NCI-H774 (cell line): ENCODE measurements around the gene CELF2.

Experiments used
- DNase-seq: peaks from one replicate; lab custom pipeline; 2025; lab: John Stamatoyannopoulos, UW

The CELF2 gene

DNA sequence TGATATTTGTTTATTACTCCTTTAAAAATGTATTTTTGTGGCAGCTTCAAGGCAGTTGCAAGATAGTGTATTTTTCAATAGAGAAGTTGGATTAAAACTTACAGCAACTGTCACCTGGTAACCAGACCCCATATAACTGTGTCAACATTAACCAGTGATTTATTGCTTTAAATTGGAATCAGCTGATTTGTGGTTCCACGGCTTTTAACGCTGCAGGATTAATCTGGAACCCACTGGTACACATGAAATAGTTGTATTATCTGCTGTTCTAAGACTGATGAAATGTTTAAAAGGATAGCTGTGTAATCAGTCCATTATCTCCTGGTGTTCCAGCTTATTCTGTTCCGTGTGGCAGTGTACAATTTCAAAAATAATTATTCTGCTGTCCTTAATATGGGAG is 180.2 kb downstream of the CELF2 start:
- no peak for DNase-seq

DNA sequence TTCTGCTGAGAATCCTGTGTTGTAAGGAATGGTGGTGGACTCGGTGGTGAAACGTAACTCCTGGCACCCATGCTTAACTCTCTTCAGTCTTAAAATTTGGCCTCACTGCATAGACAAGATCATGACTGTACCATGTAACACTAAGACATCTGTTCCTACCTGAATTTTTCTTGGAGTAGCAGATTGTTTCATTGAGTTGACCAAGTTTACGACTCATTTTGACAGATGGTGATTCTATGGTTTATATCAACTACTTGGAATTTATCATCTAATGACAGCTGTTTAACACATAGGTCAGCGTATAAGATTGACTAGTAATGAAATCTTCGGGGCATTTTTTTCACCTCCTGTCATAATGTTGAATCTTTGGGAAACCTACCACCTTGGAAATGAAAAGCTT is 184.2 kb downstream of the CELF2 start:
- no peak for DNase-seq

DNA sequence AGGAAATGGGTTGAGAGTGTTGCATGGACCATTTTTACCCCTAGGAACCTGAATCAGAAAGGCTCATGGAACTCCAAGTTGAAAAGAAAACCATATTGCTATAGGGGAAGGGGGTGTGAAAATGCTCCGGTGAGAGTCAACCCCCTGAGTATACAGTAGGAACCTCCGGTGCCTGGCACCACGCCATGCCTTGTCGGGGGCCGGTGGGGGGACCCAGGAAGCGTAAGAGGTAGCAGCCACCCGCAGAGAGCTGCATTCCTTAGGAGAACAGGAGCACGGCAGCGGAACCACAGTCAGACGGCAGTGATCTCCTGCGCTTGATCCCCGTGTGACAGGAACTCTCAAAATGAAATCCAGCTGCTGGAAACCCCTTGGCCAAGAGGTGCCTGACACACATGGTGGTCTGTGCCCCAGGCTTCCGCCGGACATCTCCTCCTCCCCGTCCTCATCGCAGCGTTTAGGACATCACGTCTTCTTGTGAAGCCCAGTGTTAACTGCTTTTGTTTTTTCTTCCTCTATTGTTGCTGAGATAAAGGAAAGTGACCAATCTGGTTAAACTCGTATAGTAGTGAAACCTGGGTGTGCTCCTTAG is 186.8 kb downstream of the CELF2 start:
- DNase-seq = no peak

DNA sequence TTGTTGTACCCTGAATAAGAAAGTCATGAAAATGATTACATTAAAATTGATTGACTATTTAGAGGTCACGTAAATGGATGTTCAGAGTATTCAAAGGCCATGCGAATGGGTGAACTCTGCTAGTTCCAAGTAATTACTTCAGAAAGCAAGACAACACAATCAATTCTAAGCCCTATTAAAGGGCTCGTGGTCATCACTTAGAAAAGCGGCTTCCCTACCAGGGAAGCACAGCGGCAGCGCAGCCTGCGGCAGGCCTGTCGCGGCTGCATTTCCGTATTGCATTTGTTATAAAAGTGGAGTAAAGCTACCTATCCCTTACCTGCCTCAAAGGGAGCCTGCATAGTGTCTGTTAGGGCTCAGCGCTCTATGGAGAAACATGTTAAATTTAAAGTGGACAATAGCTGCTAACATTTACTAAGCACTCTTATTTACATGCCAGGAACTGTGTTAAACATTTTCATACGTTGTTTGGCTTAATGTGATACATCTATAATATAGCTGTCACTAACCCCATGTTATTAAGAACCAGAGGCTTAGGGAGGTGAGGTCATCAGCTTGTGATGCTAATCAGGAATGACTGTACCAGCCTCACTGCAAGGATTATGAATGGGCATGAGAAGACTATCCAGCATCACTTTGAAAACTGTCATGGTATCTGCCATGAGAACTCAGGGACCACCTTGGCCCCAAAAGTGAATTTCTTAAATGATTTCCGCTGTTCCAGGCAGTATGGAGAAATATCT is 187.5 kb downstream of the CELF2 start:
- DNase-seq = no peak

DNA sequence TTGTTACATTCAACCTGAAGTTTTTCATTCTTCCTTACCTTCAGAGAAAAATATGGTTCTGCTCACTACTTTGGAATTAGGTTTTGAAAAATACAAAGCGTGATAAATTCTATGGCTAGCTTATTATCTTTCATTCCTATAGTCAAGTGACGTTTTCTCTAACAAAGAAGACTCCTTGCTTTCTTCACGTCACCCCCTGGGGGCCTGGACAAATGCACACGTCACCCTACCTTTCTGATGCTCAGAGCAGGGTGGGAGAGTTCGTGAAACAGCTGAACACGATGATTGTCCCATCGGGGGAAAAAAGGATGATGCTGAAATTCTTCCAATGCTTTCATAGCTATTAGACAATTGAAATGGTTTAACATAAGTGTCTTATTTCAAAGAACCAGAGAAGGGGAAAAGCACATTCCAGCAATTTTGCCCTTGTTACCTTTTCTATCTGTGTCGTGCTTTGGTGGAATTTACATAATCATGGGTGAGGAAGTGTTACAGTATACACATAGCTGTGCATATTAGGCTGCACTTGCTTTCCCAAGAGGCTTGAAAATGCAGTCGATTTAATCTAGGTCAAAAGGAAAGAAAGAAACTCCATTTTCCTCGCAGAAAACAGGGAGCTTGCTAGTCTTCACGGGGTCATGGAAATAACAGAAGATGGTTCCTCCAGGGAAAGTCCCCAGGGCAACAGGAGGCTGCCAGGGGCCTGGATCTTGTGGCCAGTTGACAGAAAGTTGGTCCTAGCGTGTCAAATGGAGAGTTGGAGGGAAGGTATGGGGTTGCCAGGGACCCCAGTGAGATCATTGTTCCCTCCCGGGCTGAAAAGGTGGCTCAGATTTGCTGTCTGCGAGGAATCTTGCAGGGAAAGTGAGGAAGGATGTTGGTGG is 189.2 kb downstream of the CELF2 start:
- no peak for DNase-seq

DNA sequence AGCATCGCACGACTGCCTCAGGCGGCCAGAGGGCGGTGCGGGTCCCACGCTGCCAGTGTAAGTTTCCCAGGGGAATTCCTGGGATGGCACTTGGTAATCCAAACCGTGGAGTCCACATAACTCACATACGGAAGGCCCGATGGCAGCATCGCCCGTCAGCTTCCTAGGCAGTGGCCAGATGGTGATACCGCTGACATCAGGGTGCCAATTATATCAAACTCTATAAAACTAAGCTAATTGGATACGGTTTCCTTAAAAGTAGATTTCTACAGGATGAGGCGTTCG is 189.8 kb downstream of the CELF2 start:
- no peak for DNase-seq

DNA sequence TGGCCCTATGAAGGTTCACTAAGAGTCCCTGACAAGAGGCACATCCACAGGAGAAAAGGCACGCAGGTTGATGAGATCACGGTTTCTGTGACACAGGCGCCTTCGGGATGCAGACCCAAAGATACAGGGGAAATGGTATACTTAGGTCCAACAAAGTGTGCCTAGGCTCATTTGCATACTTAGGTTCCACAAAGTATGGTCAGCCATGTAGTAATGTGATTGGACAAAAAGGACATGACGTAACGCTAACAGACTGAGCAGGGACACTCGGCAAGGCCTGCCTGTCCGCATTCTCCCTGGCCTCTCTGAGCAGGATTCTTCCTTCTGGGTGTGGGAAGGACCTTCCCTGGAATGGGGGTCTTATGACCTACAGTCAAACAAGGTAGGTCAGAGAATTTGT is 190.6 kb downstream of the CELF2 start:
- no peak for DNase-seq

DNA sequence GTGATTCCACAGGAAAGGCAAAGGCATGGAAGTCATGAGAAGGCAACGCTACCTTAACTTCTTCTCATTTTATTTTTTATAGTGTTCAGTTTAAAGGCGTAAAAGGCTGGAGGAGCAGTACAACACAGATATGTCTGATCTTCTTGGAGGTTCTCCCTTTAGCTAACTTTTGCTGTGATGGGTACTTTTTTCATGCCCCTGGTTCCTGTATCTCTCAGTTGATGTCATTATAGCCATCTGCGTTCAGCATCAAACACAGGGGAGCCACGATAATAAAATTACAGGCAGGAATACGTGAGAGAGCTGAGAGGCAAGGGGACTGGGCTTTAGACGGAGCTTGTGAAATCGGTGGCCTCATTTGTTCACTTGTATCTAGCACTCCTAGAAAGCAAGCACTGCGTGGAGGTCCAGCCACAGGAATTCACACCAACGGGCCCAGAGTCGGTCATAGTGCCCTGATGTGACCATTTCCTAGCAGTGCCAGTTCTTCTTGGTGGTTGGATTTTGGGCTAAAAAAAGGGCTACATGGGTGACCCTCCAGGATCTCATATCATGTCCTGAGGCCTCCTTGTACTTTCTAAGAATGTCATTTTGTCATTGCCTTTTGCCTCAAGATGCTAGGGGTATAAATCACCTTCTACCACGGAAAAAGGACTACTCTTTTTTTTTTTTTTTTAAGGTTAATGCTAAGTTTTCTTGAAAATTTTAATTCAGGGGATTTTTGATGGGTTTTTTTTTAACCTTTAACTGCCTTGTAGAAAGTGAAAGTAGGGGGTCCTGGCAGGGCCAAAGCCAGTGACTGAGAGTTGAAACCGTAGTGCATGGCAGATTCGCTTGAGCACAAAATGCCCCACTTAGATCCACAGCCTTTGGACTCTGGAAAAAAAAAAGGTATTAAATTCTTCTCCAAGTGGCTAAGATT is 191.5 kb downstream of the CELF2 start:
- DNase-seq = no peak

DNA sequence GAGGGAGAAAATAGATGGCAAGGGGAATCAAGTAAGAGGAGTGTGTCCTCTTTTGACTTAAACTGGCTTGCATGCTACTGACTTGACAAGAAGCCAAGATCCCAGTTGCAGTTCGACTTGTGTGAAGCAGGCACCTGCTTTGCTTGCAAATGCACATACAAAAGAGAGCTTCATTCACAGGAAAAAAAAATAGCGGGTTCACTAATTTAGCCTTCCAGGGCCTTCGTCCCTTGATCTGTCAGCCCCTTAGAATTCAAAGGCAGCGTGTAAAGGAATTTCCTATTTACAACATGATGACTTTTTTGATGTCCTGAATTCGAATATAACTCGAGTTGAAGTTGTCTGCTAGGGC is 192.1 kb downstream of the CELF2 start:
- DNase-seq = no peak

DNA sequence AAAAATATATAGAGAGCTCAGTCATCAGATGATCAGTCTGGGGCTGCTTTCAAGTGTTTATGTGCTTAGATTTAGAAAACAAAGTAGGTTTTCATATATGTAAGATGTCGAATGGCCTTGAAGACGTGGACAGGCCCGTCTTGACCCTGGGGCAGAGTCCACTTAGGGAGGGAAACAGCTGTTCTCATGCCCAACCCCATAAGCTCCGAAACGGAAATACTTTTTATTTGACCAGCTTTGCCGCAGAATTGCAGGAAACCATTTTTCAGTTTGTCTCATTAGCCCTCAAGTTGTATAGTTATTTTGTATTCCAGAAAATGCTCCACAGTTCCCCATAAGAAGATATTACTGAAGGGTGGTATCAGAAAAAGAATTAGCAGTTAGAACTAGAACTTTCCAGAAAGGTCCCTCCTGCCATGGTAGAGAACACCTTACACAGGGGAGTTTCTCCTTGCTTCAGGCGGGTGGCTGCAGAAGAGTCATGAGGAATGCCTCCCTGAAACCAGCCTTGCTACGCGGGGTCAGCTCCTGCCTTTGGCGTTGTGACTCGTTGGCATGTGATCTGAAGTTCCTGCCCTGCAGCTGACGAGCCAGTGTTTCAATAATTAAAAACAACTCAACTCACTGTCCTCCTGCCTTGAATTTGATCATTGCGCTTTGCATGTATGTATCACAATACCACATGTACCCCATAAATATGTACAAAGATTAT is 192.7 kb downstream of the CELF2 start:
- DNase-seq = no peak

DNA sequence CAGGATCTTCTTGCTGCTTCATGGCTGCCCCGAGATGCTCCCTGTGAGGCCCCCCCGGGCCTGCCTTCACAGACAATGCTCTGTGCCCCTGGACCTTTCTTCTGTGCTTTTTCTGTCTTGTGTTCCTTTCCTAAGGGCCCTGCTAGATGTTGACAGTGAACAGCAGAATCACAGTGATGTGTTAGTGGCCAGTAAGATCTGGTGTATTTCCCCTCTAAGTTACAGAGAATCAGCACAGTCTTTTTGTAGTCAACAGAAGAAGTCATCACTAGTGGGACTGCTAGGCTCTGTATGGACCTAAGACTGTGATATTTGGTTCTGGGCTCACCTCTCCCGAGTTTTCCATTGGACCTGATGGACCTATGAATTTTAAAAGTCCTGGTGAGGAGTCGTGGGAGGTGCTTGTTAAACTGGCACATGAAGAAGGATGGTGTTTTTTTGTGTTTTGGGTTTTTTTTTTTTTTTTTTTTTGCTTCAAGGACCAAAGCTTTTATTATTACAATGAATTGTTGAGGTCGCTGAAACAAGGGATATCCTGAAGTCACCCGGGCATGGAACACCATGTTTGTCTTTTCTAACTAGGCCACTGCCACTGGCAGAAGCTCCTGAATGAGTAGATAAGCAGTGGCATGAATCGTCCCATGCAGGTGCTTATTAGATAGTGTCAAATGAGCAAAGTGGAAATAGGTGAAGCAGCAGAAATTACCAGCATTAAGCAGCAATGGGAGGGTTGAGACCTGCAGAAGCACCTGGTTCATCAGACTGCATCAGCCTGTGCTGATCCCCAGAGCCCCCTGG is 194.8 kb downstream of the CELF2 start:
- no peak for DNase-seq

DNA sequence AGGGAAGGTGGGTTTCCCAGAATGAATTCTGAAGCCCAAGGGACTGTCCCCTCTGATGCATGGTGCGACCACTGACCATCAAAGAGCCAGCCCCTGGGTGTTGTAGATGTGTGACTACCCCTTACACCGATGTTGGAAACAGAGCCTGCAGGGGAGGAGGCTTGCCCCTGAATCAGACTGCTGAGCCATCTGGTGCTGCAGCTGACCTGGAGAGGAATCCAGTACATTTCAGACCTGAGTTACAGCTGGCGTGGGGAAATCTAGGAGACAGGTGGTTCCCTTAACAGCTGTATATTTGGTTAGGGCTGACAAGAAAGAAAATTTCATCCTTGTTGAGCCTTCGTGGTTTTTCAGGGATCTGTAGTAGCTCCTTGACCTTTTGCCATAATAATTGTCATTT is 195.5 kb downstream of the CELF2 start:
- no peak for DNase-seq

DNA sequence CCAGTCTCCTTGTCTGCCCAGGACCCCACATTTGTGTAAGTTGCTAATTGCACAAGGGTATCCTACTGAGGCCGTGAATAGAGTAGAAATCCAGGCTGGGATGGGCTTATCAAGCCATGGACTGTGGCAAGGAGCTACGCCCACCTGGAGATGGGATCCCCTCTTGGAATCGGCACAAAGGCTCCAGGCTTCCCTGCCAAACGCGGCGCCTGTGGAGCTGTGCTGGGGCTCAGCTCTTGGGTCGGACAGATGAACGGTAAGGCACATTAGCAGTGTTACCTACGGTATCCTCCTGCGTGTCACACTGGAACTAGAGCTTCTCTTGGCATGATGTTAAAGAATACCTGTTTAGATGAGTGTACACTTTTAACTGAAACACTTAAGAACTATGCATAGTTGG is 196.7 kb downstream of the CELF2 start:
- no peak for DNase-seq

DNA sequence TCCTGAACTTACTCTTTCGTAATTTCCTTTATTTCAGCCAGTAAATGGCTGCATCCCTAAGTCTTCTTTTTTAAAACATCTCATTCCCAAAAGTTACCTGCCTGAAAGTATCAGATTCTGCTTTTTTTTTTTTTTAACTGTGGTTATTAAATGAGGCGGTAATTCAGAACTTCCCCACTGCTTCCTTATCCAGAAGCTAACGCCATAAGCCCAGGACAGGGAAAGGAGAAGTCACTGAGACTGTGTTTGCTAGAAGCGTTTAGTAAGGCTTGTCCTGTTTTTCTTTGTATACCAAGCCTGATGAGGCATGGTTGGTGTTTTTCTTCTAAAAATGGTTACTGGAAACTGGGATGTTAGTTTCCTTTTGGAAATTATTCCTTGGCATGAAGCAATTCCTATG is 197.8 kb downstream of the CELF2 start:
- DNase-seq = no peak

DNA sequence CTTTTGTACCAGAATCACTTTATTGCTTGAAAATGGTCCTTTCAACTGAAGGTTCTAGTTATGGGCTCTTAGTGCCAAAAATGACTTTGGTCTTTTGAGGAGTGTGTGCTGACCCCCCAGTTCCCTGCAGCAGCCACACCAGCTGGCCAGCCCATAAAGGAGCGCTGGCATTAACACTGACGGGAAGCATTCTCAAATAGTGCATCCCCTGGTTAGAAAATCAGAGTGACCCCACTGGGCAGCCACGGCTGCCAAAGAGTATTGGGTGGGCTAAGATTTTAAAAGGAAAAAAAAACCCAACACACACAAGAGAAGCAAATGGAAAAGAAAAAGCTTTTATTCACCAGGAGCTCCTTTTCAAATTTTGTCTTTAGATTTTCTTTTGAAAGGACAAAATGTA is 199.8 kb downstream of the CELF2 start:
- DNase-seq = no peak

DNA sequence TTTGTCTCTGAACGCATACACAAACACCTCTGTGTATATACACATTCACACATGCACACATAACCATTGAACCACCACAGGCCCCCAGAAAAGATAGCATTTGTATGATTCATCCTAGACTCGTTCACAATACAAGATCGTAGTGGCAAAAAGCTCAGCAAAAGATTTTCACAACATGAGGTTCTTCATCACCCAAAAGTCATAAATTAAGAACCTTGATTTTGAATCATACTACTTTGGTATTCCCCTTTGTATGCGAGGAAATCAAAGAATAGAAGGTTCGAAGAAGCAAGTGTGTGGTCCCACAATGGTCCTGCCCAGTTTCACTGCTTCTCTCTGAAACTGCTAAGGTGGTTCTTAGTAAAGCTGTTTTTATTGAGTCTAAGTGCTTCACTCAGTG is 200.7 kb downstream of the CELF2 start:
- DNase-seq = no peak

DNA sequence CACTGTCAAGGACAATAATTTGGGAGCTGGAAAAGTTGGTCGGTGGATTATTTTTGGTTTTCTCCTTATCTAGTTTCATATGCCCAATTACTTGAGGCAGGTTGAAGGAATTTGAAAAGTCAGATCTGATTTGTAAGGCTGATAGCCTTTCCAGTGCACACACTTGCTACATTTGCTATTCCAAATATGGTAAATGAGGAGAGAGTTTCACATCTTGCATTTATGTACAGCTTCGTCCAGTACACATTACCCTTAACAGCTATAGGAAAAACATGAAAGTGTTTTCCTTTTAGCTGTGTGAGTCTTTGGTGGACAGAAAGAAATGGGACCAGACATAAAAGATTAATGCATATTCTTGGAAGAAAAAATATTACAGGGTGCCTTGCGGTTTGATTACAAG is 201.8 kb downstream of the CELF2 start:
- DNase-seq = no peak

DNA sequence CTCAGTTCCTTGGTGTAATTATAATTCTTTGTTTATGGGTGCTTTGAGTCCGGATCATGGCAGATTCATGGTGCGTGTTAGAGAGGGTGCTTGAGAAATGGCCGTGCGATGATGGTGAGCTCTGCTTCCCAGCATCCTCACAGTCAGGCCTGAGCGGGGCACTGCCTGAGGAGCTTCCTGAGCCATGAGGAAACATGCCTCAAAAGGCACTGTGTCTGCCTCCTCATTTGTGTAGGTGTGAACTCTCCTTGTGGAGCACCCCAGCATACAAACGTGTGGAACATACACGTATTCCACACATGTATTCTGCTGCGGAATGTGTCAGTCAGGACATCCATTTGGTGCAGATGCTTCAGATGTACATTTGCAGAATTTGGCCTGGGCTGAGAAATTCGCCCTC is 205.4 kb downstream of the CELF2 start:
- DNase-seq = no peak

DNA sequence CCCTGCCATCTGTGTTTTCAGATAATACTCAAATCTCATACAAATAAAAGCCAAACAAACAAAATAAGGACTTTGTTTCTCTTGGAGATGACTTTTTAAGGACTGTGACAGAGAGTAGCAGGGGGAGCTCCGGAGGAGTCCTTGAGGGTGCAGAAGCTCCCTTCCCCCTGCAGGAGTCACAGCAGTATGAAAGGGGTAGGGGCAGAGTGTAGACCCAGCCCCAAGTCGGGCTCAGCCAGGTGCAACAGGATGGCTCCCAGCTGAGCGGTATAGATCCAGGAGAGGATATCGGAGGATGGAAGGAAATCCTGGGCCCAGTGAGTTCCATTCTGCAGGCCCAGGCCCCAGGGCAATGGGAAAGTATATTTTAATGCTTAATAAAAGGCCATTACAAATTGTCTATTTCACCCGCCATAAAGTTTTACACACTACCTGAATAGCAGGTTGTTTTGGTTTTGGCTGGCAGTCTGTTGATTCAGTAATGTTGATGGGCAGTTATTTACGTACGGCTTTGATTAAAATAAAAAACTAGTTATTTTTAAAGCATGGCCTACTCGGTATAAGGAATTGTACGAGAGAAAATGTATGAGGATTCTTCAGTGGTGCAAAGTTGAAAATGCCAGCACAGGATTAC is 206.0 kb downstream of the CELF2 start:
- DNase-seq = no peak

DNA sequence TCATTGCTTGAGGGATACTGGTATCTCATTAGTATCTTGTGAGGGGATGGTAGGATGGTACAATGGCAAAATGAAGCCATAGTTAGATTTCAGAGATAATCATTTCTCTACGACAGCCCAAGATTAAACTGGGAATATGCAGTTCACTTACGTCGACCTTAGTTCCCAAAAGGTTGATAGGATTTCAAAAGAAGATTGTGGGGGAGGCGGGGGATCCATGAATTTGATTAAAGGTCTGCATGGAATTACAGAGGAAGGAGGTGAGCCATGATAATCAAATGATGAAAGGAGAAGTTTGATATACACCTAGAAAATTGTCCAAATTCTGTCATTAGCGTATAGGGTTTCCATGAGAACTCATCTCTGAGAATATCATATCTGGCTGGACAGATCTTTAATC is 206.6 kb downstream of the CELF2 start:
- DNase-seq = no peak
